HG03469 (cell line): ENCODE data around the gene EPHB2.

ENCODE experiments used
- ATAC-seq: cut with Tn5 transposase; IDR thresholded peaks from one replicate; pipeline ENCODE4 v1.9.1; 2021; ENCODE audit warnings: mild to moderate bottlenecking, moderate library complexity, moderate number of reproducible peaks; ENCODE audit not compliant: unreplicated experiment

The EPHB2 gene

DNA sequence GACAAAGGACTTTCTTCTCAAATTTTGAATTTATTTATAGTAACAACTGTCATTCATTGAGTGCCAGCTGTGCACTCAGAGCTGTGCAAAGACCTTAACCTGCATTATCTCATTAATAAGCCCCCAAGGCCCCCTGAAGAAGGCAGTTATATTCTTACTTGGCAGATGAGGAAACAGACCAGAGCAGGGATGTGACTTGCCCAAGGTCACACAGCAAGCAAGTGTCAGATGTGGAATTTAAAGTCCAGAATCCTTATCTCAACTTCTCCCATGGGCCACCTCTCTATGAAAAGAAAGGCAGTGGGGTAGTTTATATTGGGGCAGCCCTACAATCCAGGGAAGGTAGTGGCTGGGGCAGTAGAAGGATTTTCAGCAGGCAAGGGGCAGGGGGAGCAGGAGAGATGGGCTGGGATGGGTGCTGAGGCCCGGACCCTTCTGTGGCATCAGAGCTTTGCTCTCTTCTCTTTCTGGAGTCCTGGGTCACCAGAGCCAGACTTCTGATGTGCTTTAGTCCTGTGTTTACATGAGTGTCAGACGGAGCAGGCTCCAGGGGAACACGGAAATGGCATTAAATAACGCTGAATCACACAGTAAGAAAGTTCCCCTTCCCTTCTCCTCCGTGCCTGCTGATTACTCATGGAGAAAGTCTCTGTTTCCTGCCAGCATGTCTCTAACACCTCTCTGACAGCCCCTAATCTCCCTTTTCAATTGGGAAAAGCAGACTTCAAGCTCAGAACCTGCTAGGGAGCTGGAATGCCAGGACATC is 39.5 kb downstream of the EPHB2 start:
- ATAC-seq: no peak

- ATAC-seq: no peak
Measured at GRCh38 chr1:22750685-22751051, 40.0 kb downstream of the EPHB2 start.

- no peak for ATAC-seq
Measured at GRCh38 chr1:22751124-22751531, 40.5 kb downstream of the EPHB2 start.

GRCh38 chr1:22752339-22752738 is 41.7 kb downstream of the EPHB2 start:
- no peak for ATAC-seq

DNA sequence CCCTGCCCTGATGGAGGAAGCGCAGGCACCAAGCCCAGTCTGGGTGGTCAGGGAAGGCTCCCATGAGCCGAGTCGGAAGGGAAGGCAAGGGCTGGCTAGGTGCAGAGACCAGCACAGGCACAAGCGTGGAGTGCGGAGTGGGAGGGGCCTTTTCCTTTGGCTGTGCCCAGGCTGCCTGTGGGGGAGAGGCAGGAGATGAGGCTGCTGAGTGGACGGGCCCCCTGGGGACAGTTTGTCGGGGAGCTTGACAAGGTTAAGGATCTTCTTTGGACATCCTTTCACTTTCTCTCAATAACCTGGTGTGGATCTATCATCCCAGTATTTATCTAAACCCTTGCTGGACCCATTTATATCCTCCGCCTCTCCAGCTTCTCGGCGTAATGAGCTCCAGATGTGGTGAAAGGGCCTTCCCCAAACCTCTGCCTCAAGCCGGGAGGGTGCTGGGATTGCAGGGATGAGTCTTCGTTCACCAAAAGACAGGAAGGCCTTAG is 42.9 kb downstream of the EPHB2 start:
- ATAC-seq: no peak

DNA sequence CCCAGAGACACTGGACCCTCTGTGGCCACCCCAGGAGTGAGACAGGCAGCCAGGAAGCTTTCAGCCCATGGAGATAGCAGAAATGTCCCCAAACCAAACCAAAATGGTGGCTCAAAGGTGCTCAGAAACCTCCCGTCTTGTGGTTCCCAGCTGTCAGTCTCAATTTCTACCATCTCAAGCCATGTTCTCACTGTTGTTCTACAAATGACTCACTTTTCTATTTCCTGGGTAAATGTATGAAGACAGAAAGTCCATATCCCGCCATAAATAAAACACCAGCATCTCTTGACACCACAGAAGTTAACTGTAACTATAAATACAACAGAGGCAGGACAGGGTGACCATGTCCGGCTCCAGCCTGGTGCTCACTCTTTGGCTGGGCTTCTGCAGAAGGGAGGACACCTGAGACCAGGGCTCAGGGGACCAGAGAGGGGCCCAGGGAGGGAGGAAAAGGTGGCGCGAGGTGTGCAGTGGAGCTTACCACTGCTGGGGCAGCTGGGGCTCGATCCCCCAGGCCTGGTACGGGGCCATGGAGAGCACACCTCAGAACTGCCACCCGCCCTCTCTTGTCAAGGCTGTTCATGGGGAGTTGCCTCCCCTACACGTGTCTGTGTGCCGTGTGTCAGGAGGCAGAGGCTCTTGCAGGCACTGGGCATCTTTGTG is 43.6 kb downstream of the EPHB2 start:
- no peak for ATAC-seq

GRCh38 chr1:22754824-22755223 is 44.2 kb downstream of the EPHB2 start:
- no peak for ATAC-seq

DNA sequence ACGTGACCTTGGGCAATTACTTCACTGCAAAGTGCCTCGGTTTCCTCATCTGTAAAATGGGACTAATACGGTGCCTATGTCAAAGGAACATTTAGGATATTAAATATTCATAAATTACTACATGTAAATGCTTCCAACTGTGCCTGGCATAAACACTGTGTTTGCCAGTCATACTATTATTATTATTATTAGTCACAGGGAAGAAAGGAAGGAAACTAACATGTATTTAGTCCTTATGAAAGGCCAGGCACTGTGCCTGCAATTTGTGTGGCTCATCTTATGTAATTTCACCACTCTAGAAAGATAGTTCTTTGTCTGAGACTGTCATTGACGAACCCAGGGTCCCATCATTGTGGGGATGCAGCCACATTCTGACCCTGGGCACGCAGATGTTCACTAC is 45.0 kb downstream of the EPHB2 start:
- ATAC-seq: no peak

GRCh38 chr1:22756125-22756735 is 45.6 kb downstream of the EPHB2 start:
- no peak for ATAC-seq

DNA sequence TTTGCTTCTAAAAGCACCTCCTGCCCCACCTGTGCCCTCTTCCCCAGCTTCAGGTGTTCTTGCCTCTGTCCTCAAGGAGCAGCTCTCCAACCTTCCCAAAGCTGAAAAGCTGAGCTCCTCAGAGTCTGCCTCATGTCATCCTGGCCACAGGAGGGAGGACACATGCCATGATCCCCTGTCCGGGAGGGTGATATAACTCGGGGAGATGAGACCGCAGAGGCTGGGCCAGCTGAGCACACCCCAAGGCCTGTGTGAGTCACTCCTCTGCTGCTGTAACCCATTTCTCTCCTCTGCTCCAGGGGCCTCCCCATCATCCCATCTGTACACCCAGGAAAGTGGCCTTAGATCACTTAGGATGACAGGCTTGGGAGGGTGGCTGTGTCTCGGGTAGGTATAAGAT is 49.8 kb downstream of the EPHB2 start:
- ATAC-seq: no peak

- ATAC-seq: no peak
Measured at GRCh38 chr1:22761101-22761500, 50.5 kb downstream of the EPHB2 start.

GRCh38 chr1:22761821-22762220 is 51.2 kb downstream of the EPHB2 start:
- ATAC-seq: no peak

DNA sequence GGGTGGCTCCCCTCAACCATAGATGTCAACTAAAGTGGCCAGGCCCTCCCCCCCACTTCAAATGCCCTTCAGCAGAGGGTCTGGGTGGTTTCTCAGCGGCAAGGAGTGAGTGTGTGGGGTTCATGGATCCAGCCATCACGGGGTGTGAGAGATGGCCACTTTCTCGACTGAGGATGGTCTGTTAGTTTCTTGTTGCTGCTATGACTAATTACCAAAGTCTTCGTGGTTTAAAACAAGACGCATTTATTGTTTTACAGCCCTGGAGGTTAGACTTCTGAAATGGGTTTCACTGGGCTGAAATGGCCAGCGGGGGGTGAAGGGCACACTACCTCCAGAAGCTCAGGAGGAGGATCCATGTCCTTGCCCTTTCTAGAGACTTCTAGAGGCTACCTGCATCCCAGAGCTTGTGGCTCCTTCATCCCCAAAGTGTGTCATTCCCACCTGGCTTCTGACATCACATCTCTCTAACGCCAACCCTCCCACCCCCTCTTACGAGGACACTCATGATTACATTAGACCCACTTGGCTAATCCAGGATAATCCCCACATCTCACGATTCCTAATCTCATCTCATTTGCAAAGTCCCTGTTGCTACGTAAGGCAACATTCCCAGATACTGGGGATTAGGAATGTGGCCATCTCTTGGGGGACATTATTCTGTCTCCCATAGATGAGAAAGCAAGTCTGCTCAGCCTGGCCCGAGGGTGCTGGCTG is 53.0 kb downstream of the EPHB2 start:
- no peak for ATAC-seq

- no peak for ATAC-seq
Measured at GRCh38 chr1:22767852-22768251, 57.2 kb downstream of the EPHB2 start.

DNA sequence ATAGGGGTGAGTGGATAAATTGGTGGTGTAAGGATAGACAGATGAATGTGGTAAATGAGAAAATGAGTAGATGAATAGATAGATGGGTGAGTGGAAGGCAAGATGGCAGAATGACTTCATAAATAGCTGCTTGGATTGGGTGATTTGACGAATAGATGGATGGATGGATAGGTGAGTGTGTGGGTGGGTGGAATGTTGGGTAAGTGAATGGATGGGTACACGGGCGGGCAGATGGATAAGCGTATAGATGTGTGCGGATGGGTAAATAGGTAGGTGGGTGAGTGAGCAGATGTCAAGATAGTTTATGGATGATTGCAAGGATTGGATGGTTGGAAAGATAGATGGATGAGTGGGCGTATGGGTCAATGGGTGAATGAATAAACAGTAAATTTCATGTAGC is 59.3 kb downstream of the EPHB2 start:
- no peak for ATAC-seq

DNA sequence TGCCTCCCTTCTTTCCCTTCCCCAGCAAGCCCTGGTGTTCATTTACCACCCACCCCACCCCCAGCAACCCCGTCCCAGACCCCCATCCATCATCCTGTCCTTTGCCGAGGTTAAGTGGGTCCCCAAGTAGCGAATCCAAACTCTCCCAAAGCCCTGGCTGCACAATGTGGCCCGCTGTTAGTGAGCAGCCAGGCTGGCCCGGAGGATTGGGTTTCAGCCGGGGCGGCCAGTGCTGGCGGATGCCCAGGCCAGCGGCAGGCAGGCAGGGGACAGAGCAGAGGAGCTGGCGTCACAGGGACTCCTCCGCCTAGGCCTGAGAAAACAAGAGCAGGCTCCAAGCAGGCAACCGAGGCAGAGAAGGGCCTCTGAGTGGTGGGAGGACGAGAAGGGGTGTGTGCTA is 61.4 kb downstream of the EPHB2 start:
- no peak for ATAC-seq

DNA sequence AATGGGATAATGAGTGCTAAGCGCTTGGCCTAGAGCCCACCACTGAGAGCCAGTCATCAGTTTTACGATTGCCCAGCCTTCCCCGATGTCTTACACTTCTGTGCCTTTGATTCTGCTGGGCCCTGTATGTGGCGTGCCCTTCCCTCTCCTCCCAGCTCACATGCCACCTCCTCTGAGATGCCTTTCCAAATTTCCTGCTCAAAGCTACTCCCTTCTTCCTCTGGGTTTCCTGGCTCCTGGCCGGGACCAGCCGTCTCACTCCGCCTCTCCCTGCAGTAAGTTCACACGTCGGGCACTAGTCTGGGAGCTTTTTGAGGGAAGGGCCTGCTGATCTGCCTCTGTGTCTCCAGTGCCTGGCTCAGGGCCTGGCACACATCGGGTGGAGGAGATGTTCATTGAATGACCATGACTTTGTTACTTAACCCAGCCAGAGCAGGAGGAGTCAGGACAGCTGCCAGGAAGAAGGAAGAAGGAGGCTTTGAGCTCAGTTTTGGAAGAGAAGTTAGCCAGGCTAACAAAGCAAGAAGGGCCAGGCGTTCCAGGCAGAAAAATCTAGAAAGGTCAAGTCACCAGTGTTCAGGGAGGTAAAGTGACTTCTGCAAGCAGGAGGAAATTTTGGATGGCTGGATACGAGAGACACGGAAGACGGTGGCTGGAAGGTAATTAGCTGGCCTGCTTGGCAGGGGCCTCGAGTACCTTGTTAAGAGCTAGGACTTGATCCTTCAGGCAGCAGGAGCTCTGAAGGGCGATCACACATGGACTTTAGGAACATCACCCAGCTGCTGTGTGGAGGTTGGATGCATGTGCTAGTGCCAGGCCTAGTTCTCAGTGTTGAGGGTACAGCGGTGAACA is 63.6 kb downstream of the EPHB2 start:
- no peak for ATAC-seq

DNA sequence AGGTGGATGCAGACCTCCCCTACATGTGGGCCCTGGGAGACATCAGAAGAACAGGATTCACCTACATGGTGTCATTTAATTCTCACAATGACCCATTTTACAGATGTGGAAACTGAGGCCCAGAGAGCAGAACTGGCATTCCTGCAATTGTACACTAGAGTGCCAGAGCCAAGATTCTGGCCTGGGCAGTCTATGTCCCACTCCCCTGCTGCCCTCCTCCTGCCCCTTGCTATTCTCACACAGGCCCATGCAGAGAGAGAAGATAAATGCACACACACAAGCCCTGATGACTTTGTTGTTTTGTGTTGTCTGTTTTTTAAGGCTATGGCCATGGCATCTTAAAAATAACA is 64.2 kb downstream of the EPHB2 start:
- ATAC-seq: no peak

DNA sequence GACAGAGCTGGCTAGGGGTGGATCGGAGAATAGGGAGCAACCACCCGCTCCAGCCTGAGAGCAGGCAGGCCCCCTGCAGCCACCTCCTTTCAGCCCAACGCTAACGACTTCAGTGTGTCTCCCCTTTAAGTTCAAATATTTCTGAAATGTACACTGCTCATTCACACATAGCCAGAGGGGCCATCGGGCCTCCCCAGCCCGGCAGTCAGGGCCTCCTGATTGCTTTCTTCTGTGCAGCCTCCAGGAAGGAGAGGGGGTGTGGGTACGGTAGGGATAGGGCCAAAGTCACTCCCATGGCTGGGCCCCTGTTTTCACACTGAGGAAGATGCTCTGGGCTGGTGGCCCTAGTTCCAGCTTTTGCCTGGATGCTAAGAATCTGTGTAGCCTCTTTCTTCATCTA is 64.8 kb downstream of the EPHB2 start:
- ATAC-seq: no peak

DNA sequence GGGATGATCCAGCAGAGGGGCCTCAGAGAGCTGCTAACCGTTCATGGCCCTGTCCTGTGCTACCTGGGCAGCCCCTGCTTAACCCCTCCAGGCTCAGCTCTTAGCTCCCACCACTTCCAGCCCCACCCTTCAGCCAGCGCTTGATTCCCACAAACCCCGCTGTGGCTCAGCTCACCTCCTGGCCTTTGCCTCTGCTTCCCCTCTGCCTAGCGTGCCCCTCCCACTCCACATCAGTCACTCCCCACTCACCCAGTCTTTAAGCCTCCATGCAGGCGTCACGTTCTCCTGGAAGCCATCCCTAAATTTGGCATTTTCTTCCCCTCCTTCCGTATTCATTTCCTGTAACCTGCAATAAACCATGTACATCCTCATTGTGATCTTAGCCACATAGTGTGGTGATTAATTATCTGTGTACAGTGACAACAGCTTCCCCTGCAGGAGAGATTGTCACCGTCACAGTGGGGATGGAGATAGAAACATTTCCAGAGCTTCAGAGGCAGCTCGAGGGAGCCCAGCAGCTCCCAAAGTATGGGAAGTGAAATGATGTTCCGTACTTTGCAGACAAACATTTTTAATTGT is 65.5 kb downstream of the EPHB2 start:
- ATAC-seq: no peak
